Effector memory CD8-positive, alpha-beta T cell (primary cell): ENCODE results near the gene GFOD1.
A peak's percentile ranks its signal among the peaks of the same experiment; 100 is the strongest.

Experiments
- ATAC-seq: fragments of 150-1000 bp; cut with Tn5 transposase; replicated peaks from 2 replicates; pipeline ENCODE4 v1.10.0; 2021; ENCODE audit warnings: mild to moderate bottlenecking, moderate library complexity
- DNase-seq, 3 experiments: peaks; one replicate each; pipeline ENCODE4 v3.0.0; 2021
- H3K27ac Mint-ChIP-seq, 2 donors: one replicate each; pipeline ENCODE4 v1.8.0; 2022; ENCODE audit warnings: mild to moderate bottlenecking in 2 of 2, mixed read lengths in 2 of 2, moderate library complexity in 2 of 2
- H3K27me3 Mint-ChIP-seq, 2 donors: one replicate each; pipeline ENCODE4 v1.8.0; 2022; ENCODE audit warnings: mixed read lengths in 2 of 2
- H3K36me3 Mint-ChIP-seq: one replicate; pipeline ENCODE4 v1.8.0; 2022; ENCODE audit warnings: mild to moderate bottlenecking, moderate library complexity, mixed read lengths; ENCODE audit not compliant: insufficient read depth
- H3K4me1 Mint-ChIP-seq, 2 donors: one replicate each; pipeline ENCODE4 v1.8.0; 2022; ENCODE audit warnings: low read depth in 2 of 2, mixed read lengths in 2 of 2
- H3K4me3 Mint-ChIP-seq, 2 donors: one replicate each; pipeline ENCODE4 v1.8.0; 2022; ENCODE audit warnings: mild to moderate bottlenecking in 2 of 2, mixed read lengths in 2 of 2, moderate library complexity in 2 of 2
- H3K9me3 Mint-ChIP-seq, 2 donors: one replicate each; pipeline ENCODE4 v1.8.0; 2022; ENCODE audit warnings: mixed read lengths in 2 of 2

Gene GFOD1

GRCh38 chr6:13412639-13413465 lies 74.5 kb downstream of the GFOD1 start:
- no peak for ATAC-seq
- DNase-seq, result no peak
- H3K4me3 Mint-ChIP-seq, result no peak overlapping the region
- peaks cover 3 to 16% of the 10 kb centered on the region in 2 donors for H3K4me1 Mint-ChIP-seq
- H3K36me3 Mint-ChIP-seq, result no peaks in the 10 kb centered on the region
- no peaks in the 10 kb centered on the region for H3K27me3 Mint-ChIP-seq
- H3K27ac Mint-ChIP-seq, result peak overlapping the region in 1 of 2 donors; percentile 16
- no peaks in the 10 kb centered on the region for H3K9me3 Mint-ChIP-seq

GRCh38 chr6:13412211-13412610 lies 75.2 kb downstream of the GFOD1 start:
- Mint-ChIP-seq H3K9me3 (no peaks in the 10 kb centered on the region), H3K27ac (peak overlapping the region in 1 of 2 donors; percentile 16), H3K27me3 (no peaks in the 10 kb centered on the region), H3K4me3 (no peak overlapping the region), H3K4me1 (peaks cover 3 to 16% of the 10 kb centered on the region in 2 donors), H3K36me3 (no peaks in the 10 kb centered on the region)
- DNase-seq (no peak), ATAC-seq (no peak)

GRCh38 chr6:13411484-13411883 lies 75.9 kb downstream of the GFOD1 start:
- ATAC-seq, result no peak
- no peaks in the 10 kb centered on the region for H3K9me3 Mint-ChIP-seq

GRCh38 chr6:13409991-13410390 lies 77.4 kb downstream of the GFOD1 start:
- no peaks in the 10 kb centered on the region for H3K9me3 Mint-ChIP-seq

More at GRCh38 chr6:13411484-13411883, 75.9 kb downstream of the GFOD1 start:
- Mint-ChIP-seq H3K27me3 (no peaks in the 10 kb centered on the region), H3K4me3 (no peak overlapping the region), H3K36me3 (no peaks in the 10 kb centered on the region), H3K27ac (no peak overlapping the region), H3K4me1 (peaks cover 3 to 16% of the 10 kb centered on the region in 2 donors)
- DNase-seq, result no peak

GRCh38 chr6:13407709-13408695 lies 79.4 kb downstream of the GFOD1 start:
- no peaks in the 10 kb centered on the region for H3K9me3 Mint-ChIP-seq
- ATAC-seq (no peak), DNase-seq (no peak)
- H3K4me1 Mint-ChIP-seq, result peaks cover 0 to 22% of the 10 kb centered on the region in 2 donors
- no peaks in the 10 kb centered on the region for H3K36me3 Mint-ChIP-seq
- H3K27ac Mint-ChIP-seq, result peak overlapping the region in 1 of 2 donors; percentile 58
- no peaks in the 10 kb centered on the region for H3K27me3 Mint-ChIP-seq
- H3K4me3 Mint-ChIP-seq, result no peak overlapping the region

More at GRCh38 chr6:13409991-13410390, 77.4 kb downstream of the GFOD1 start:
- DNase-seq (no peak), ATAC-seq (no peak)
- Mint-ChIP-seq H3K36me3 (no peaks in the 10 kb centered on the region), H3K27me3 (no peaks in the 10 kb centered on the region), H3K4me3 (no peak overlapping the region), H3K27ac (peak overlapping the region in 1 of 2 donors; percentile 81), H3K4me1 (peaks cover 0 to 19% of the 10 kb centered on the region in 2 donors)

GRCh38 chr6:13407368-13407708 lies 80.1 kb downstream of the GFOD1 start:
- Mint-ChIP-seq H3K4me3 (no peak overlapping the region), H3K36me3 (no peaks in the 10 kb centered on the region), H3K4me1 (peaks cover 0 to 22% of the 10 kb centered on the region in 2 donors), H3K27ac (peak overlapping the region in 1 of 2 donors; percentile 17), H3K9me3 (no peaks in the 10 kb centered on the region), H3K27me3 (no peaks in the 10 kb centered on the region)
- DNase-seq (no peak), ATAC-seq (no peak)

- Mint-ChIP-seq H3K9me3 (no peaks in the 10 kb centered on the region), H3K4me3 (no peak overlapping the region), H3K27ac (peak overlapping the region in 1 of 2 donors; percentile 17), H3K36me3 (no peaks in the 10 kb centered on the region), H3K27me3 (no peaks in the 10 kb centered on the region), H3K4me1 (peaks cover 0 to 22% of the 10 kb centered on the region in 2 donors)
- DNase-seq, result no peak
- ATAC-seq, result no peak
Observed at GRCh38 chr6:13406781-13407180, 80.6 kb downstream of the GFOD1 start.

GRCh38 chr6:13405961-13406477 lies 81.4 kb downstream of the GFOD1 start:
- no peak overlapping the region for H3K27ac Mint-ChIP-seq
- H3K36me3 Mint-ChIP-seq, result no peaks in the 10 kb centered on the region
- peaks cover 0 to 25% of the 10 kb centered on the region in 2 donors for H3K4me1 Mint-ChIP-seq
- H3K9me3 Mint-ChIP-seq, result no peaks in the 10 kb centered on the region
- H3K4me3 Mint-ChIP-seq, result no peak overlapping the region
- ATAC-seq (no peak), DNase-seq (no peak)
- H3K27me3 Mint-ChIP-seq, result no peaks in the 10 kb centered on the region

GRCh38 chr6:13404892-13405254 lies 82.5 kb downstream of the GFOD1 start:
- no peak overlapping the region for H3K4me3 Mint-ChIP-seq
- H3K36me3 Mint-ChIP-seq, result no peaks in the 10 kb centered on the region
- no peaks in the 10 kb centered on the region for H3K9me3 Mint-ChIP-seq
- no peak for ATAC-seq
- no peaks in the 10 kb centered on the region for H3K27me3 Mint-ChIP-seq
- peaks cover 0 to 20% of the 10 kb centered on the region in 2 donors for H3K4me1 Mint-ChIP-seq
- H3K27ac Mint-ChIP-seq, result peak overlapping the region in 1 of 2 donors; percentile 20
- DNase-seq, result no peak

- DNase-seq (no peak), ATAC-seq (no peak)
- no peaks in the 10 kb centered on the region for H3K9me3 Mint-ChIP-seq
- peaks cover 0 to 19% of the 10 kb centered on the region in 2 donors for H3K4me1 Mint-ChIP-seq
- H3K27me3 Mint-ChIP-seq, result no peaks in the 10 kb centered on the region
- H3K36me3 Mint-ChIP-seq, result no peaks in the 10 kb centered on the region
- H3K27ac Mint-ChIP-seq, result peak overlapping the region in 1 of 2 donors; percentile 20
- no peak overlapping the region for H3K4me3 Mint-ChIP-seq
Observed at GRCh38 chr6:13404228-13404891, 83.0 kb downstream of the GFOD1 start.

GRCh38 chr6:13402711-13403110 lies 84.7 kb downstream of the GFOD1 start:
- H3K27me3 Mint-ChIP-seq, result no peaks in the 10 kb centered on the region
- H3K36me3 Mint-ChIP-seq, result no peaks in the 10 kb centered on the region
- peaks cover 0 to 13% of the 10 kb centered on the region in 2 donors for H3K4me1 Mint-ChIP-seq
- ATAC-seq (no peak), DNase-seq (no peak)
- H3K27ac Mint-ChIP-seq, result no peak overlapping the region
- no peak overlapping the region for H3K4me3 Mint-ChIP-seq
- no peaks in the 10 kb centered on the region for H3K9me3 Mint-ChIP-seq

GRCh38 chr6:13400772-13401171 lies 86.6 kb downstream of the GFOD1 start:
- Mint-ChIP-seq H3K27ac (no peak overlapping the region), H3K4me1 (peaks cover 0 to 23% of the 10 kb centered on the region in 2 donors), H3K9me3 (no peaks in the 10 kb centered on the region), H3K36me3 (no peaks in the 10 kb centered on the region), H3K4me3 (no peak overlapping the region), H3K27me3 (no peaks in the 10 kb centered on the region)
- ATAC-seq (no peak), DNase-seq (no peak)

- no peak overlapping the region for H3K27ac Mint-ChIP-seq
Observed at GRCh38 chr6:13398421-13398994, 88.9 kb downstream of the GFOD1 start.

More at GRCh38 chr6:13398421-13398994, 88.9 kb downstream of the GFOD1 start:
- Mint-ChIP-seq H3K36me3 (no peaks in the 10 kb centered on the region), H3K4me1 (peaks cover 0 to 20% of the 10 kb centered on the region in 2 donors), H3K4me3 (no peak overlapping the region), H3K27me3 (no peaks in the 10 kb centered on the region), H3K9me3 (no peaks in the 10 kb centered on the region)
- DNase-seq (no peak), ATAC-seq (no peak)
